Measurements from ENCODE around the gene BACE1-AS. TPM values are rescaled to one million over a fixed set of nuclear protein-coding genes. Genes with fewer than 3 reads are reported as not detected.

BACE1-AS gene
- total and polyA plus RNA-seq, 2 of the 8 experiments (the other 6 are each of a cell fraction or from before 2014, with no cell fraction given): 14.9 to 17.4 TPM

- TF ChIP-seq CHD7 (IDR thresholded peaks at IDR 0.05; ENCODE audit: insufficient replicate concordance, low read length) (no peak), TBP (IDR thresholded peaks at IDR 0.05; ENCODE audit: low read depth, low read length) (peak; percentile 38; the same call in 1 of the 2 replicates), PHF8 (conservative IDR thresholded peaks at IDR 0.05; ENCODE audit: low read depth, low read length) (peak; percentile 83; the same call in 1 of the 2 replicates), KDM1A (IDR thresholded peaks at IDR 0.05; ENCODE audit: borderline replicate concordance, low read length) (no peak), CHD2 (IDR thresholded peaks at IDR 0.05; ENCODE audit: low read length) (peak; percentile 74; the same call in 1 of the 2 replicates), RNF2 (IDR thresholded peaks at IDR 0.05; ENCODE audit: borderline replicate concordance, low read depth, low read length, missing control alignments, poor library complexity, severe bottlenecking) (no peak), TAF1 (IDR thresholded peaks at IDR 0.05; ENCODE audit: low read depth, low read length) (peak; percentile 61; the same call in 1 of the 2 replicates), HDAC2 (IDR thresholded peaks at IDR 0.05; ENCODE audit: borderline replicate concordance in 1 of 2, low read depth in 2 of 2, low read length in 2 of 2) (no peak), KDM4A (IDR thresholded peaks at IDR 0.05; ENCODE audit: low read depth, low read length, severe bottlenecking) (peak; percentile 49)
Measured at GRCh38 chr11:117327567-117328374, 36.6 kb downstream of the BACE1-AS start, which contains the start of gene CEP164 (continued).
